GM12878 (cell line): ENCODE data around the gene TRHDE.

ENCODE experiments used
- ATF3 ChIP-seq: IDR thresholded peaks from 2 replicates; pipeline ENCODE4 v1.6.1; 2011; ENCODE audit warnings: low read depth, mild to moderate bottlenecking, low read length, moderate library complexity, borderline replicate concordance; ENCODE audit errors: extremely low read depth
- BHLHE40 ChIP-seq, 2 experiments: fragments of 450-650 bp in 1 of 2; IDR thresholded peaks; 2 replicates each; pipeline ENCODE4 v1.6.1; 2011 to 2017; ENCODE audit warnings: low read depth in 2 of 2, borderline replicate concordance in 1 of 2, improper control_type of control experiment in 1 of 2, low read length in 1 of 2, mild to moderate bottlenecking in 1 of 2
- CEBPB ChIP-seq, 2 experiments: fragments of 150-350 bp in 1 of 2; IDR thresholded peaks; 2 replicates each; pipeline ENCODE4 v1.6.1; 2012 to 2014; ENCODE audit warnings: low read depth in 2 of 2, low read length in 2 of 2, borderline replicate concordance in 1 of 2, inconsistent platforms in 1 of 2
- CTCF ChIP-seq, 3 experiments: IDR thresholded peaks in 2 of 3; conservative IDR thresholded peaks in 1 of 3; 2 replicates each; pipeline ENCODE4 v1.5.1; 2011; ENCODE audit warnings: low read depth in 3 of 3, low read length in 3 of 3, mild to moderate bottlenecking in 3 of 3, control low read depth in 2 of 3, moderate library complexity in 2 of 3, inconsistent platforms in 1 of 3, mixed read lengths in 1 of 3; ENCODE audit not compliant: control insufficient read depth in 2 of 3, insufficient read depth in 1 of 3; ENCODE audit errors: extremely low read depth in 1 of 3
- EGR1 ChIP-seq, 2 experiments: IDR thresholded peaks; 1 replicate in 1 of 2; 2 replicates in 1 of 2; pipeline ENCODE4 v1.6.1; 2011 to 2012; ENCODE audit warnings: low read depth in 2 of 2, low read length in 2 of 2, borderline replicate concordance in 1 of 2, mild to moderate bottlenecking in 1 of 2, moderate library complexity in 1 of 2
- MTA3 ChIP-seq: IDR thresholded peaks from 2 replicates; pipeline ENCODE4 v1.6.1; 2012; ENCODE audit warnings: low read length, inconsistent platforms, borderline replicate concordance
- POLR2A ChIP-seq: IDR thresholded peaks from 2 replicates; pipeline ENCODE4 v1.6.1; 2011; ENCODE audit warnings: low read depth, mild to moderate bottlenecking, low read length
- RAD21 ChIP-seq: IDR thresholded peaks from 2 replicates; pipeline ENCODE4 v1.6.1; 2011; ENCODE audit warnings: mild to moderate bottlenecking, low read depth, low read length, moderate library complexity; ENCODE audit not compliant: insufficient read depth
- RFX5 ChIP-seq: IDR thresholded peaks from 2 replicates; pipeline ENCODE4 v1.6.1; 2011; ENCODE audit warnings: low read depth, low read length, improper control_type of control experiment
- TBL1XR1 ChIP-seq: IDR thresholded peaks from 2 replicates; pipeline ENCODE4 v1.6.1; 2012; ENCODE audit warnings: low read depth, low read length, improper control_type of control experiment
- TCF7 ChIP-seq: IDR thresholded peaks from 2 replicates; pipeline ENCODE4 v1.6.1; 2014; ENCODE audit warnings: antibody characterized with exemption, borderline replicate concordance

- TF ChIP-seq MTA3 = no peak
- TF ChIP-seq CTCF (IDR thresholded peaks at IDR 0.05 in 2 of 3, conservative IDR thresholded peaks at IDR 0.05 in 1 of 3; ENCODE audit: control insufficient read depth in 2 of 3, extremely low read depth in 1 of 3, insufficient read depth in 1 of 3, low read depth in 3 of 3, low read length in 3 of 3) = no peak
- no peak for TF ChIP-seq CEBPB (IDR thresholded peaks at IDR 0.05; ENCODE audit: borderline replicate concordance in 1 of 2, low read depth in 2 of 2, low read length in 2 of 2)
- no peak for TF ChIP-seq RFX5
- TF ChIP-seq POLR2A = no peak
- no peak for TF ChIP-seq RAD21
- TF ChIP-seq BHLHE40 (IDR thresholded peaks at IDR 0.05; ENCODE audit: borderline replicate concordance in 1 of 2, low read depth in 2 of 2, low read length in 1 of 2) = no peak
- no peak for TF ChIP-seq EGR1 (IDR thresholded peaks at IDR 0.05; ENCODE audit: borderline replicate concordance in 1 of 2, low read depth in 2 of 2, low read length in 2 of 2)
- no peak for TF ChIP-seq TBL1XR1
- TF ChIP-seq TCF7 = no peak
- no peak for TF ChIP-seq ATF3
Measured at GRCh38 chr12:72285861-72286260, 13.7 kb downstream of the TRHDE start.
